K562 (cell line): ENCODE measurements around the gene PDLIM5. TPM values are rescaled to one million over a fixed set of nuclear protein-coding genes. Genes with fewer than 3 reads are reported as not detected.

Source experiments
- ATAC-seq: fragments of 200-7000 bp; cut with Tn5 transposase; 3 replicates; pipeline ENCODE4 v1.9.1; 2020; ENCODE audit warnings: moderate library complexity
- BruUV-seq: library from RNA; stranded (reverse); fragments of 400-500 nt; replicated peaks from 2 replicates; lab custom pipeline; 2021; lab: Mats Ljungman, UMichigan
- CTCF ChIA-PET: fragments of 300-600 bp; formaldehyde crosslinking; extraction: SDS; loops from one replicate; lab custom pipeline; 2021; ENCODE audit warnings: low intra/inter-chr PET ratio; lab: Yijun Ruan, JAX
- POLR2A ChIA-PET: fragments of 300-600, 350-650 bp; sonication (Branson Sonifier 250); formaldehyde crosslinking; extraction: SDS; loops from one replicate; lab custom pipeline; 2021; ENCODE audit warnings: antibody characterized with exemption, inconsistent platforms; lab: Yijun Ruan, JAX
- DNase-seq, 4 experiments: peaks; one replicate each; pipeline versions ENCODE4 v3.0.0 to v3.0.0-alpha.2; 2011 to 2018; ENCODE audit warnings: low spot score in 3 of 4, mixed read lengths in 3 of 4; ENCODE audit errors: extremely low read depth in 1 of 4
- FAIRE-seq: peaks from 2 replicates; lab custom pipeline; 2011; peaks lifted over from hg19 to GRCh38; lab: Jason Lieb, UNC
- H2AFZ ChIP-seq: 2 replicates; pipeline ENCODE4 v1.6.0; 2011; ENCODE audit warnings: low read depth, low read length, control low read depth, inconsistent platforms
- H3K27ac ChIP-seq: fragments of 200-600 bp; 3 replicates; pipeline ENCODE4 v1.8.0; 2011; ENCODE audit warnings: low read depth, mild to moderate bottlenecking, control low read depth, inconsistent platforms, low read length, moderate library complexity, mixed read lengths; ENCODE audit errors: extremely low read depth
- H3K27me3 ChIP-seq, 2 experiments: fragments of 300-600 bp in 1 of 2; 2 replicates in 1 of 2; 3 replicates in 1 of 2; pipeline versions ENCODE4 v1.6.0 to v1.8.0; 2011; ENCODE audit warnings: inconsistent platforms in 2 of 2, low read length in 2 of 2, mild to moderate bottlenecking in 1 of 2, mixed read lengths in 1 of 2, moderate library complexity in 1 of 2; ENCODE audit not compliant: control insufficient read depth in 2 of 2, insufficient read depth in 2 of 2
- H3K36me3 ChIP-seq: fragments of 300-600 bp; 3 replicates; pipeline ENCODE4 v1.8.0; 2011; ENCODE audit warnings: mild to moderate bottlenecking, low read length, inconsistent platforms; ENCODE audit not compliant: control insufficient read depth, insufficient read depth
- H3K4me1 ChIP-seq, 2 experiments: fragments of 200-600 bp in 1 of 2; replicated peaks in 1 of 2; 2 replicates in 1 of 2; 3 replicates in 1 of 2; pipeline versions ENCODE4 v1.5.1 to v1.8.0; 2011; ENCODE audit warnings: inconsistent platforms in 2 of 2, low read length in 2 of 2, mild to moderate bottlenecking in 1 of 2, mixed read lengths in 1 of 2, moderate library complexity in 1 of 2; ENCODE audit not compliant: control insufficient read depth in 2 of 2, insufficient read depth in 2 of 2
- H3K4me2 ChIP-seq: 2 replicates; pipeline ENCODE4 v1.6.1; 2011; ENCODE audit warnings: low read length, control low read depth, inconsistent platforms, mixed read lengths; ENCODE audit not compliant: insufficient read depth
- H3K4me3 ChIP-seq: fragments of 200-600 bp; sonication (generic), shearing (Covaris generic); 2 replicates; pipeline ENCODE4 v1.5.1; 2016; ENCODE audit warnings: control low read depth, inconsistent platforms
- H3K79me2 ChIP-seq: fragments of 200-600 bp; 3 replicates; pipeline ENCODE4 v1.8.0; 2011; ENCODE audit warnings: low read length, inconsistent platforms; ENCODE audit not compliant: control insufficient read depth, insufficient read depth
- H3K9ac ChIP-seq, 2 experiments: 2 replicates each; pipeline versions ENCODE4 v1.6.0 to v1.6.1; 2011; ENCODE audit warnings: low read depth in 2 of 2, low read length in 2 of 2, control low read depth in 1 of 2, inconsistent platforms in 1 of 2, mild to moderate bottlenecking in 1 of 2, mixed read lengths in 1 of 2; ENCODE audit not compliant: insufficient read depth in 1 of 2
- H3K9me1 ChIP-seq: one replicate; pipeline ENCODE4 v1.6.0; 2011; ENCODE audit warnings: inconsistent platforms, mild to moderate bottlenecking, low read length, moderate library complexity; ENCODE audit not compliant: control insufficient read depth, insufficient read depth
- H3K9me3 ChIP-seq: replicated peaks from 2 replicates; pipeline ENCODE4 v1.5.1; 2011; ENCODE audit warnings: low read depth, low read length, inconsistent platforms; ENCODE audit not compliant: control insufficient read depth, insufficient read depth
- H4K20me1 ChIP-seq: replicated peaks from 2 replicates; pipeline ENCODE4 v1.6.1; 2011; ENCODE audit warnings: low read length, inconsistent platforms, mixed read lengths; ENCODE audit not compliant: control insufficient read depth, insufficient read depth
- ARID1B ChIP-seq: fragments of 450-650 bp; IDR thresholded peaks from 2 replicates; pipeline ENCODE4 v1.6.1; 2016; ENCODE audit warnings: antibody characterized with exemption, mild to moderate bottlenecking, inconsistent platforms
- CBFA2T3 ChIP-seq: fragments of 450-650 bp; IDR thresholded peaks from 2 replicates; pipeline ENCODE4 v1.6.1; 2017
- CCAR2 ChIP-seq: fragments of 200-400 bp; formaldehyde crosslinking; IDR thresholded peaks from 2 replicates; pipeline ENCODE4 v1.6.1; 2017; ENCODE audit warnings: mild to moderate bottlenecking, low read depth, low read length
- MEIS2 ChIP-seq: fragments of 450-650 bp; IDR thresholded peaks from 2 replicates; pipeline ENCODE4 v1.6.1; 2014; ENCODE audit warnings: mild to moderate bottlenecking; ENCODE audit not compliant: partially characterized antibody
- TAF9B ChIP-seq: fragments of 450-650 bp; IDR thresholded peaks from 2 replicates; pipeline ENCODE4 v1.6.1; 2018; ENCODE audit warnings: mild to moderate bottlenecking; ENCODE audit not compliant: partially characterized antibody
- TAL1 ChIP-seq: fragments of 450-650 bp; IDR thresholded peaks from 2 replicates; pipeline ENCODE4 v1.6.1; 2016; ENCODE audit warnings: mild to moderate bottlenecking
- TCF3 ChIP-seq: sonication (generic); formaldehyde crosslinking; IDR thresholded peaks from 2 replicates; pipeline ENCODE4 v1.4.0; 2020; ENCODE audit warnings: mild to moderate bottlenecking, missing genetic modification reagents
- TEAD4 ChIP-seq, 2 experiments: sonication (generic) in 1 of 2; formaldehyde crosslinking in 1 of 2; IDR thresholded peaks; 2 replicates each; pipeline versions ENCODE4 v1.6.1 to v1.8.0; 2012 to 2022; ENCODE audit warnings: borderline replicate concordance in 1 of 2, inconsistent platforms in 1 of 2, low read length in 1 of 2, mild to moderate bottlenecking in 1 of 2, missing genetic modification reagents in 1 of 2
- ZFP30 ChIP-seq: fragments of 250-450 bp; sonication (Bioruptor Pico); IDR thresholded peaks from 2 replicates; pipeline ENCODE4 v1.8.0; 2022; ENCODE audit warnings: moderate library complexity, mild to moderate bottlenecking, inconsistent platforms, borderline replicate concordance
- WGBS: fragments of 100-300 bp; shearing (Covaris generic); methylation state at CpG from one replicate; pipeline ENCODE4 v1.1.6; 2016; ENCODE audit warnings: low coverage, mixed read lengths; ENCODE audit not compliant: insufficient coverage; ENCODE audit errors: missing lambda C conversion rate; 5-methylcytosine and 5-hydroxymethylcytosine counted together
- in situ Hi-C: fragments of 300-500 bp; cut with MboI; formaldehyde crosslinking; loops from 4 replicates; pipeline ENCODE4 v1.15.0; 2018; ENCODE audit warnings: inconsistent platforms, mixed read lengths
- intact Hi-C: fragments of 100-400 bp; cut with micrococcal nuclease; formaldehyde crosslinking; loops from 2 replicates; pipeline ENCODE4 v1.14.2; 2022
- polyA plus RNA-seq, 8 experiments: library from polyadenylated mRNA; depleted of rRNA in 4 of 8; stranded (reverse) in 5 of 8; unstranded in 3 of 8; fragments of >200 nt; fragmentation: Nextera tagmentation in 2 of 8; fragmentation: Illumina TruSeq in 1 of 8; extraction: Ambion mirVana in 2 of 8; extraction: Trizol in 1 of 8; gene quantifications; 2 replicates each; pipeline versions ENCODE4 v1.2.1 to v1.2.3, GENCODE V29; 2011 to 2014; ENCODE audit warnings: inconsistent platforms in 1 of 8, missing spikeins in 1 of 8
- total RNA-seq, 7 experiments: library from RNA; depleted of rRNA in 6 of 7; stranded (reverse); fragments of >200 nt in 6 of 7; fragmentation: Illumina TruSeq in 2 of 7; extraction: Trizol in 2 of 7; gene quantifications; 2 replicates each; pipeline versions ENCODE4 v1.2.1 to v1.2.3, GENCODE V29; 2011 to 2021; ENCODE audit warnings: low replicate concordance in 1 of 7
- TF ChIP-seq, protein P1 (sequence below), 2 experiments: IDR thresholded peaks in 1 of 2; conservative IDR thresholded peaks in 1 of 2; 2 replicates each; pipeline ENCODE4 v1.6.1; 2016; ENCODE audit warnings: low read depth in 2 of 2, mild to moderate bottlenecking in 1 of 2, missing compliant biosample characterization in 1 of 2, missing genetic modification characterization in 1 of 2, moderate library complexity in 1 of 2
- TF ChIP-seq, protein P2 (sequence below): conservative IDR thresholded peaks from 2 replicates; pipeline ENCODE4 v1.6.1; 2011; ENCODE audit warnings: low read depth, mild to moderate bottlenecking, low read length; ENCODE audit not compliant: control insufficient read depth
- TF ChIP-seq, protein P3 (sequence below), 2 experiments: fragments of 450-650 bp; IDR thresholded peaks; 2 replicates each; pipeline ENCODE4 v1.6.1; 2018; ENCODE audit warnings: mild to moderate bottlenecking in 2 of 2, low read depth in 1 of 2; ENCODE audit not compliant: partially characterized antibody in 2 of 2
- TF ChIP-seq, protein P4 (sequence below): fragments of 450-650 bp; IDR thresholded peaks from 2 replicates; pipeline ENCODE4 v1.6.1; 2016

Gene PDLIM5
- total and polyA plus RNA-seq, 9 of the 15 experiments (the other 6 are each of a cell fraction or from before 2014, with no cell fraction given) = 36.9 to 127 (median 62.5) TPM

DNA sequence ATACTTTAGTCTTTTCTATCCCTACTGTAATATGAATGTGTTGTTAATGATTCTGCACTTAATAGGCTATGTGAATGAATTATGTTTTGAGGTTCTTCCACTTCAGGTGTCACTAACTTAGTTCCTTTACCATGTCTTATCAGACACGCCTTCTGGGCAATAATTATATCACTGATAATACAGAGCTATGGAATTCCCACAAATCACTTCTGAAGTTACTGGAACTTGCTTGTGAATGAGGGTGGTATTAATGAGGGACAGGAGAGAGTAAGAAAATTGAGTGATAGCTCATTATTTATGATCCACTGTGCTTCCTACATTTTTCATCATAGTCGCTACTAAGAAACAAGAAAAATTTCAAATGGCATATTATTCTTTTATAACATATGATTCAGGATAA lies 130.0 kb downstream of the PDLIM5 start:
- H3K27me3 ChIP-seq = no peaks in the 10 kb centered on the region
- H3K79me2 ChIP-seq = no peaks in the 10 kb centered on the region
- FAIRE-seq (no peak), ATAC-seq (no peak), DNase-seq (peak in 1 of 4 experiments; percentile 14)
- H4K20me1 ChIP-seq = no peaks in the 10 kb centered on the region; the same call in 1 of the 2 replicates
- CTCF ChIA-PET = no interaction called here
- no peak overlapping the region for H3K9ac ChIP-seq
- H3K36me3 ChIP-seq = peaks cover 23% of the 10 kb centered on the region; the same call in 2 of the 3 replicates
- 34% methylated on average over 2 of the region's 2 CpGs for WGBS
- no peak overlapping the region for H3K4me2 ChIP-seq
- POLR2A ChIA-PET = no interaction called here
- no peaks in the 10 kb centered on the region for H3K9me3 ChIP-seq
- H3K9me1 ChIP-seq = no peaks in the 10 kb centered on the region
- no peak overlapping the region for H3K4me3 ChIP-seq
- no TSS peak for BruUV-seq
- H3K4me1 ChIP-seq = no peaks in the 10 kb centered on the region; a peak in 2 of 5 replicates
- H3K27ac ChIP-seq = no peak overlapping the region
- intact Hi-C loops (no loop called here), in situ Hi-C loops (no loop called here)
- H2AFZ ChIP-seq = no peak overlapping the region
- no peak for TF ChIP-seq TAF9B
- TF ChIP-seq, protein P1, sequence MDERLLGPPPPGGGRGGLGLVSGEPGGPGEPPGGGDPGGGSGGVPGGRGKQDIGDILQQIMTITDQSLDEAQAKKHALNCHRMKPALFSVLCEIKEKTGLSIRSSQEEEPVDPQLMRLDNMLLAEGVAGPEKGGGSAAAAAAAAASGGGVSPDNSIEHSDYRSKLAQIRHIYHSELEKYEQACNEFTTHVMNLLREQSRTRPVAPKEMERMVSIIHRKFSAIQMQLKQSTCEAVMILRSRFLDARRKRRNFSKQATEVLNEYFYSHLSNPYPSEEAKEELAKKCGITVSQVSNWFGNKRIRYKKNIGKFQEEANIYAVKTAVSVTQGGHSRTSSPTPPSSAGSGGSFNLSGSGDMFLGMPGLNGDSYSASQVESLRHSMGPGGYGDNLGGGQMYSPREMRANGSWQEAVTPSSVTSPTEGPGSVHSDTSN (CRISPR knock-in tag; IDR thresholded peaks at IDR 0.05; ENCODE audit: low read depth) = no peak
- TF ChIP-seq, protein P1 (tag; conservative IDR thresholded peaks at IDR 0.05; ENCODE audit: low read depth) = peak; percentile 40; the same call in 1 of the 2 replicates
- peak; percentile 81 for TF ChIP-seq MEIS2
- TF ChIP-seq, protein P2, sequence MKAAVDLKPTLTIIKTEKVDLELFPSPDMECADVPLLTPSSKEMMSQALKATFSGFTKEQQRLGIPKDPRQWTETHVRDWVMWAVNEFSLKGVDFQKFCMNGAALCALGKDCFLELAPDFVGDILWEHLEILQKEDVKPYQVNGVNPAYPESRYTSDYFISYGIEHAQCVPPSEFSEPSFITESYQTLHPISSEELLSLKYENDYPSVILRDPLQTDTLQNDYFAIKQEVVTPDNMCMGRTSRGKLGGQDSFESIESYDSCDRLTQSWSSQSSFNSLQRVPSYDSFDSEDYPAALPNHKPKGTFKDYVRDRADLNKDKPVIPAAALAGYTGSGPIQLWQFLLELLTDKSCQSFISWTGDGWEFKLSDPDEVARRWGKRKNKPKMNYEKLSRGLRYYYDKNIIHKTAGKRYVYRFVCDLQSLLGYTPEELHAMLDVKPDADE = no peak
- peak; percentile 38 for TF ChIP-seq TCF3 (CRISPR knock-in tag)
- TF ChIP-seq TAL1 = peak; percentile 58
- no peak for TF ChIP-seq ZFP30 (CRISPR knock-in tag)
- TF ChIP-seq CCAR2 = no peak
- TF ChIP-seq TEAD4 (IDR thresholded peaks at IDR 0.05; ENCODE audit: low read length) = peak; percentile 83
- TF ChIP-seq TEAD4 (CRISPR knock-in tag; IDR thresholded peaks at IDR 0.05; ENCODE audit: borderline replicate concordance) = no peak
- TF ChIP-seq, protein P3, sequence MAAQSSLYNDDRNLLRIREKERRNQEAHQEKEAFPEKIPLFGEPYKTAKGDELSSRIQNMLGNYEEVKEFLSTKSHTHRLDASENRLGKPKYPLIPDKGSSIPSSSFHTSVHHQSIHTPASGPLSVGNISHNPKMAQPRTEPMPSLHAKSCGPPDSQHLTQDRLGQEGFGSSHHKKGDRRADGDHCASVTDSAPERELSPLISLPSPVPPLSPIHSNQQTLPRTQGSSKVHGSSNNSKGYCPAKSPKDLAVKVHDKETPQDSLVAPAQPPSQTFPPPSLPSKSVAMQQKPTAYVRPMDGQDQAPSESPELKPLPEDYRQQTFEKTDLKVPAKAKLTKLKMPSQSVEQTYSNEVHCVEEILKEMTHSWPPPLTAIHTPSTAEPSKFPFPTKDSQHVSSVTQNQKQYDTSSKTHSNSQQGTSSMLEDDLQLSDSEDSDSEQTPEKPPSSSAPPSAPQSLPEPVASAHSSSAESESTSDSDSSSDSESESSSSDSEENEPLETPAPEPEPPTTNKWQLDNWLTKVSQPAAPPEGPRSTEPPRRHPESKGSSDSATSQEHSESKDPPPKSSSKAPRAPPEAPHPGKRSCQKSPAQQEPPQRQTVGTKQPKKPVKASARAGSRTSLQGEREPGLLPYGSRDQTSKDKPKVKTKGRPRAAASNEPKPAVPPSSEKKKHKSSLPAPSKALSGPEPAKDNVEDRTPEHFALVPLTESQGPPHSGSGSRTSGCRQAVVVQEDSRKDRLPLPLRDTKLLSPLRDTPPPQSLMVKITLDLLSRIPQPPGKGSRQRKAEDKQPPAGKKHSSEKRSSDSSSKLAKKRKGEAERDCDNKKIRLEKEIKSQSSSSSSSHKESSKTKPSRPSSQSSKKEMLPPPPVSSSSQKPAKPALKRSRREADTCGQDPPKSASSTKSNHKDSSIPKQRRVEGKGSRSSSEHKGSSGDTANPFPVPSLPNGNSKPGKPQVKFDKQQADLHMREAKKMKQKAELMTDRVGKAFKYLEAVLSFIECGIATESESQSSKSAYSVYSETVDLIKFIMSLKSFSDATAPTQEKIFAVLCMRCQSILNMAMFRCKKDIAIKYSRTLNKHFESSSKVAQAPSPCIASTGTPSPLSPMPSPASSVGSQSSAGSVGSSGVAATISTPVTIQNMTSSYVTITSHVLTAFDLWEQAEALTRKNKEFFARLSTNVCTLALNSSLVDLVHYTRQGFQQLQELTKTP (IDR thresholded peaks at IDR 0.05; ENCODE audit: low read depth in 1 of 2, partially characterized antibody in 2 of 2) = no peak
- TF ChIP-seq, protein P4, sequence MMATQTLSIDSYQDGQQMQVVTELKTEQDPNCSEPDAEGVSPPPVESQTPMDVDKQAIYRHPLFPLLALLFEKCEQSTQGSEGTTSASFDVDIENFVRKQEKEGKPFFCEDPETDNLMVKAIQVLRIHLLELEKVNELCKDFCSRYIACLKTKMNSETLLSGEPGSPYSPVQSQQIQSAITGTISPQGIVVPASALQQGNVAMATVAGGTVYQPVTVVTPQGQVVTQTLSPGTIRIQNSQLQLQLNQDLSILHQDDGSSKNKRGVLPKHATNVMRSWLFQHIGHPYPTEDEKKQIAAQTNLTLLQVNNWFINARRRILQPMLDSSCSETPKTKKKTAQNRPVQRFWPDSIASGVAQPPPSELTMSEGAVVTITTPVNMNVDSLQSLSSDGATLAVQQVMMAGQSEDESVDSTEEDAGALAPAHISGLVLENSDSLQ = peak; percentile 51; the same call in 1 of the 2 replicates
- peak; percentile 68 for TF ChIP-seq CBFA2T3
- TF ChIP-seq ARID1B = peak; percentile 50
